Panc1 (cell line): ENCODE data around the gene CSF2RB.

ENCODE experiments used
- CTCF ChIP-seq: fragments of 450-650 bp; IDR thresholded peaks from 2 replicates; pipeline ENCODE4 v1.5.1; 2017; ENCODE audit warnings: mild to moderate bottlenecking
- SIN3A ChIP-seq: IDR thresholded peaks from 2 replicates; pipeline ENCODE4 v1.6.1; 2012; ENCODE audit warnings: low read depth, mild to moderate bottlenecking, low read length, moderate library complexity, borderline replicate concordance; ENCODE audit not compliant: insufficient read depth
- TCF7L2 ChIP-seq: IDR thresholded peaks from 2 replicates; pipeline ENCODE4 v1.6.1; 2011; ENCODE audit warnings: mild to moderate bottlenecking, low read depth, low read length, inconsistent platforms

GRCh38 chr22:36900225-36900624 lies 13.2 kb upstream of the CSF2RB start:
- no peak for TF ChIP-seq CTCF
- no peak for TF ChIP-seq TCF7L2
- TF ChIP-seq SIN3A, result no peak
